ENCODE data around the gene NRF1. TPM values are rescaled to one million over a fixed set of nuclear protein-coding genes. Genes with fewer than 3 reads are reported as not detected.

The NRF1 gene
- total and polyA plus RNA-seq, 2 of the 8 experiments (the other 6 are each of a cell fraction or from before 2014, with no cell fraction given) = 18.2 to 21.4 TPM

GRCh38 chr7:129764247-129765084, 152.9 kb downstream of the NRF1 start (continued):
- TF ChIP-seq ZNF274 (IDR thresholded peaks at IDR 0.05; ENCODE audit: borderline replicate concordance, extremely low read depth, low read length) = no peak
- TF ChIP-seq POLR2A (IDR thresholded peaks at IDR 0.05; ENCODE audit: control extremely low read depth in 1 of 2, low read depth in 2 of 2, low read length in 2 of 2) = no peak
